IMR-90 (cell line): ENCODE data around the gene CTRB1. TPM values are rescaled to one million over a fixed set of nuclear protein-coding genes. Genes with fewer than 3 reads are reported as not detected.

ENCODE experiments used
- ATAC-seq: fragments of 200-7000 bp; cut with Tn5 transposase; 2 replicates; pipeline ENCODE4 v1.9.1; 2020; ENCODE audit warnings: low read depth, mild to moderate bottlenecking, moderate library complexity
- BruUV-seq: library from RNA; stranded (reverse); fragments of 400-500 nt; replicated peaks from 2 replicates; lab custom pipeline; 2021; lab: Mats Ljungman, UMichigan
- CTCF ChIA-PET: fragments of 300-600 bp; formaldehyde crosslinking; extraction: SDS; loops from one replicate; lab custom pipeline; 2021; ENCODE audit warnings: antibody characterized with exemption; lab: Yijun Ruan, JAX
- POLR2A ChIA-PET: fragments of 300-600 bp; sonication (Branson Sonifier 250); formaldehyde crosslinking; loops from one replicate; lab custom pipeline; 2022; ENCODE audit warnings: antibody characterized with exemption; ENCODE audit not compliant: unreplicated experiment; lab: Charles Lee
- DNase-seq: peaks from one replicate; pipeline ENCODE4 v3.0.0; 2013
- H2AFZ ChIP-seq: replicated peaks from 2 replicates; pipeline ENCODE3; 2013; ENCODE audit warnings: low read length, mild to moderate bottlenecking; ENCODE audit not compliant: poor library complexity
- H2AK5ac ChIP-seq: 2 replicates; pipeline ENCODE4 v1.6.1; 2013; ENCODE audit warnings: low read depth, low read length, inconsistent platforms
- H2AK9ac ChIP-seq: replicated peaks from 2 replicates; pipeline ENCODE3; 2013; ENCODE audit warnings: mild to moderate bottlenecking, low read depth, low read length, moderate library complexity; ENCODE audit not compliant: poor library complexity
- H2BK120ac ChIP-seq: 2 replicates; pipeline ENCODE4 v1.6.1; 2013; ENCODE audit warnings: low read depth, low read length, inconsistent platforms
- H2BK15ac ChIP-seq: 3 replicates; pipeline ENCODE4 v1.6.1; 2013; ENCODE audit warnings: low read depth, low read length, inconsistent platforms
- H2BK20ac ChIP-seq: 2 replicates; pipeline ENCODE4 v1.6.1; 2013; ENCODE audit warnings: low read depth, mild to moderate bottlenecking, inconsistent platforms, low read length, moderate library complexity
- H2BK5ac ChIP-seq: 2 replicates; pipeline ENCODE4 v1.6.1; 2013; ENCODE audit warnings: mild to moderate bottlenecking, low read depth, low read length, inconsistent platforms; ENCODE audit not compliant: poor library complexity, severe bottlenecking
- H3K14ac ChIP-seq: replicated peaks from 2 replicates; pipeline ENCODE4 v1.6.1; 2013; ENCODE audit warnings: low read depth, low read length, inconsistent platforms
- H3K18ac ChIP-seq: 2 replicates; pipeline ENCODE4 v1.6.1; 2013; ENCODE audit warnings: low read depth, low read length, control low read depth
- H3K23ac ChIP-seq: 2 replicates; pipeline ENCODE4 v1.6.1; 2013; ENCODE audit warnings: low read depth, low read length, inconsistent platforms
- H3K27ac ChIP-seq: 2 replicates; pipeline ENCODE4 v1.5.1; 2013; ENCODE audit warnings: mild to moderate bottlenecking, control low read depth, low read length; ENCODE audit not compliant: insufficient read depth
- H3K27me3 ChIP-seq: 2 replicates; pipeline ENCODE4 v1.6.1; 2013; ENCODE audit warnings: low read length; ENCODE audit not compliant: control insufficient read depth, insufficient read depth
- H3K36me3 ChIP-seq: 2 replicates; pipeline ENCODE4 v1.6.1; 2013; ENCODE audit warnings: low read length, mixed read lengths; ENCODE audit not compliant: control insufficient read depth, insufficient read depth
- H3K4ac ChIP-seq: 2 replicates; pipeline ENCODE4 v1.6.1; 2013; ENCODE audit warnings: low read depth, low read length, inconsistent platforms
- H3K4me1 ChIP-seq: 2 replicates; pipeline ENCODE4 v1.6.1; 2013; ENCODE audit warnings: low read length, mixed read lengths; ENCODE audit not compliant: control insufficient read depth, insufficient read depth
- H3K4me2 ChIP-seq: 2 replicates; pipeline ENCODE4 v1.6.1; 2013; ENCODE audit warnings: low read depth, mild to moderate bottlenecking, control low read depth, low read length, moderate library complexity
- H3K4me3 ChIP-seq: 2 replicates; pipeline ENCODE4 v1.5.1; 2013; ENCODE audit warnings: low read depth, mild to moderate bottlenecking, control low read depth, low read length, moderate library complexity; ENCODE audit not compliant: insufficient read depth
- H3K56ac ChIP-seq: 2 replicates; pipeline ENCODE4 v1.6.1; 2013; ENCODE audit warnings: low read length, inconsistent platforms; ENCODE audit not compliant: insufficient read depth; ENCODE audit errors: extremely low read depth
- H3K79me1 ChIP-seq, 2 experiments: 2 replicates each; pipeline ENCODE4 v1.6.1; 2013; ENCODE audit warnings: low read length in 2 of 2, inconsistent platforms in 1 of 2, low read depth in 1 of 2
- H3K9ac ChIP-seq: 2 replicates; pipeline ENCODE4 v1.6.1; 2013; ENCODE audit warnings: low read depth, low read length, control low read depth
- H3K9me1 ChIP-seq: 2 replicates; pipeline ENCODE4 v1.6.1; 2013; ENCODE audit warnings: low read length, inconsistent platforms; ENCODE audit not compliant: insufficient read depth
- H3K9me3 ChIP-seq: 2 replicates; pipeline ENCODE4 v1.6.1; 2013; ENCODE audit warnings: low read length; ENCODE audit not compliant: control insufficient read depth, insufficient read depth
- H4K20me1 ChIP-seq: 2 replicates; pipeline ENCODE4 v1.6.1; 2013; ENCODE audit warnings: low read length, inconsistent platforms; ENCODE audit not compliant: insufficient read depth
- H4K5ac ChIP-seq: 2 replicates; pipeline ENCODE4 v1.6.1; 2013; ENCODE audit warnings: mild to moderate bottlenecking, low read depth, low read length, control low read depth
- H4K8ac ChIP-seq, 2 experiments: 2 replicates each; pipeline ENCODE4 v1.6.1; 2013; ENCODE audit warnings: low read depth in 2 of 2, low read length in 2 of 2, control low read depth in 1 of 2, inconsistent platforms in 1 of 2
- H4K91ac ChIP-seq: 2 replicates; pipeline ENCODE4 v1.6.1; 2013; ENCODE audit warnings: low read depth, low read length, inconsistent platforms; ENCODE audit not compliant: insufficient read depth
- BHLHE40 ChIP-seq: fragments of 150-350 bp; IDR thresholded peaks from 2 replicates; pipeline ENCODE4 v1.6.1; 2016; ENCODE audit warnings: mild to moderate bottlenecking, low read depth, low read length
- CEBPB ChIP-seq: IDR thresholded peaks from 2 replicates; pipeline ENCODE4 v1.6.1; 2012; ENCODE audit warnings: low read depth, low read length, improper control_type of control experiment
- CHD1 ChIP-seq: IDR thresholded peaks from 2 replicates; pipeline ENCODE4 v1.6.1; 2012; ENCODE audit warnings: low read depth, low read length, improper control_type of control experiment
- ELK1 ChIP-seq: fragments of 150-350 bp; IDR thresholded peaks from 2 replicates; pipeline ENCODE4 v1.6.1; 2016; ENCODE audit warnings: low read depth, mild to moderate bottlenecking, low read length, moderate library complexity, borderline replicate concordance
- FOS ChIP-seq: fragments of 150-350 bp; IDR thresholded peaks from 2 replicates; pipeline ENCODE4 v1.6.1; 2016; ENCODE audit warnings: low read depth, low read length
- MAFK ChIP-seq: IDR thresholded peaks from 2 replicates; pipeline ENCODE4 v1.6.1; 2012; ENCODE audit warnings: low read depth, low read length, improper control_type of control experiment
- MAZ ChIP-seq: IDR thresholded peaks from 2 replicates; pipeline ENCODE4 v1.6.1; 2012; ENCODE audit warnings: low read depth, mild to moderate bottlenecking, low read length, improper control_type of control experiment, moderate library complexity, borderline replicate concordance
- MXI1 ChIP-seq: IDR thresholded peaks from 2 replicates; pipeline ENCODE4 v1.6.1; 2012; ENCODE audit warnings: low read depth, mild to moderate bottlenecking, low read length, moderate library complexity, borderline replicate concordance
- NFE2L2 ChIP-seq: fragments of 150-350 bp; IDR thresholded peaks from 2 replicates; pipeline ENCODE4 v1.6.1; 2016; ENCODE audit warnings: low read depth, mild to moderate bottlenecking, low read length
- POLR2A ChIP-seq: IDR thresholded peaks from 2 replicates; pipeline ENCODE4 v1.6.1; 2012; ENCODE audit warnings: mild to moderate bottlenecking, low read depth, low read length
- RAD21 ChIP-seq: IDR thresholded peaks from 2 replicates; pipeline ENCODE4 v1.6.1; 2012; ENCODE audit warnings: low read length, improper control_type of control experiment
- RCOR1 ChIP-seq: IDR thresholded peaks from 2 replicates; pipeline ENCODE4 v1.6.1; 2012; ENCODE audit warnings: mild to moderate bottlenecking, low read length, improper control_type of control experiment; ENCODE audit not compliant: insufficient replicate concordance
- RFX5 ChIP-seq: IDR thresholded peaks from 2 replicates; pipeline ENCODE4 v1.8.0; 2012; ENCODE audit warnings: low read depth, mild to moderate bottlenecking, low read length, moderate library complexity
- SMC3 ChIP-seq: fragments of 150-350 bp; IDR thresholded peaks from 2 replicates; pipeline ENCODE4 v1.6.1; 2016; ENCODE audit warnings: low read depth, mild to moderate bottlenecking, antibody characterized with exemption, low read length, moderate library complexity
- WGBS, 2 experiments: methylation state at CpG; one replicate each; pipeline versions ENCODE4 v1.1.5 to v1.1.7; 2013; ENCODE audit warnings: missing lambda C conversion rate in 2 of 2; ENCODE audit not compliant: insufficient read length in 1 of 2; ENCODE audit errors: extremely low coverage in 2 of 2; 5-methylcytosine and 5-hydroxymethylcytosine counted together
- dilution Hi-C: fragments of 300-500 bp; cut with HindIII; formaldehyde crosslinking; loops from one replicate; pipeline ENCODE4 v1.14.3; 2018; ENCODE audit warnings: low sequenced_read_pairs; ENCODE audit not compliant: unreplicated experiment
- in situ Hi-C: fragments of 300-500 bp; cut with MboI; formaldehyde crosslinking; loops from 3 replicates; pipeline ENCODE4 v1.14.3; 2019; ENCODE audit warnings: low sequenced_read_pairs, inconsistent platforms, mixed read lengths
- intact Hi-C: fragments of 100-400 bp; cut with micrococcal nuclease; formaldehyde crosslinking; loops from 2 replicates; pipeline ENCODE4 v1.10.0; 2022
- polyA plus RNA-seq, 3 experiments: library from polyadenylated mRNA; depleted of rRNA; stranded (reverse); fragments of >200 nt; gene quantifications; 2 replicates each; pipeline ENCODE4 v1.2.3, GENCODE V29; 2012; ENCODE audit warnings: low replicate concordance in 1 of 3
- total RNA-seq: library from RNA; depleted of rRNA; stranded (reverse); fragments of >200 nt; gene quantifications from 2 replicates; pipeline ENCODE4 v1.2.3, GENCODE V29; 2012
- TF ChIP-seq, protein P1 (sequence below): conservative IDR thresholded peaks from 2 replicates; pipeline ENCODE4 v1.5.1; 2012; ENCODE audit warnings: mild to moderate bottlenecking, low read depth, low read length, improper control_type of control experiment
- TF ChIP-seq, protein P2 (sequence below): fragments of 150-350 bp; IDR thresholded peaks from 2 replicates; pipeline ENCODE4 v1.6.1; 2017; ENCODE audit warnings: mild to moderate bottlenecking, antibody characterized with exemption, low read length, low read depth

The CTRB1 gene
- total and polyA plus RNA-seq, 2 of the 4 experiments (the other 2 are of a cell fraction), result not detected

- no peak overlapping the region for H3K56ac ChIP-seq
- no peak overlapping the region for H3K27ac ChIP-seq
- ATAC-seq, result no peak
- no peaks in the 10 kb centered on the region for H3K27me3 ChIP-seq
- 100% methylated on average over 2 of the region's 34 CpGs; no CpG with 5 or more reads in 1 of the 2 experiments for WGBS, 2 experiments
- H3K23ac ChIP-seq, result no peak overlapping the region
- H2AK9ac ChIP-seq, result peak overlapping the region; percentile 37
- in situ Hi-C loops (no loop called here), dilution Hi-C loops (no loop called here), intact Hi-C loops (no loop called here)
- peaks cover 33% of the 10 kb centered on the region for H3K4me1 ChIP-seq
- H4K8ac ChIP-seq, result no peak overlapping the region
- H3K9me1 ChIP-seq, result peaks cover 3% of the 10 kb centered on the region; the same call in 1 of the 2 replicates
- peaks cover 12 to 66% of the 10 kb centered on the region in 2 experiments for H3K79me1 ChIP-seq
- H3K36me3 ChIP-seq, result peaks cover 63% of the 10 kb centered on the region
- no peak overlapping the region for H4K91ac ChIP-seq
- no peak overlapping the region for H2BK5ac ChIP-seq
- H2AFZ ChIP-seq, result no peak overlapping the region
- ChIA-PET POLR2A (no interaction called here), CTCF (no interaction called here)
- H3K14ac ChIP-seq, result no peak overlapping the region
- H2AK5ac ChIP-seq, result no peak overlapping the region
- peaks cover 82% of the 10 kb centered on the region for H4K20me1 ChIP-seq
- no peak overlapping the region for H3K4me3 ChIP-seq
- DNase-seq, result no peak
- no TSS peak for BruUV-seq
- no peak overlapping the region for H3K9ac ChIP-seq
- no peaks in the 10 kb centered on the region for H3K9me3 ChIP-seq
- no peak overlapping the region for H2BK120ac ChIP-seq
- H2BK15ac ChIP-seq, result no peak overlapping the region
- H4K5ac ChIP-seq, result no peak overlapping the region
- TF ChIP-seq, protein P1, sequence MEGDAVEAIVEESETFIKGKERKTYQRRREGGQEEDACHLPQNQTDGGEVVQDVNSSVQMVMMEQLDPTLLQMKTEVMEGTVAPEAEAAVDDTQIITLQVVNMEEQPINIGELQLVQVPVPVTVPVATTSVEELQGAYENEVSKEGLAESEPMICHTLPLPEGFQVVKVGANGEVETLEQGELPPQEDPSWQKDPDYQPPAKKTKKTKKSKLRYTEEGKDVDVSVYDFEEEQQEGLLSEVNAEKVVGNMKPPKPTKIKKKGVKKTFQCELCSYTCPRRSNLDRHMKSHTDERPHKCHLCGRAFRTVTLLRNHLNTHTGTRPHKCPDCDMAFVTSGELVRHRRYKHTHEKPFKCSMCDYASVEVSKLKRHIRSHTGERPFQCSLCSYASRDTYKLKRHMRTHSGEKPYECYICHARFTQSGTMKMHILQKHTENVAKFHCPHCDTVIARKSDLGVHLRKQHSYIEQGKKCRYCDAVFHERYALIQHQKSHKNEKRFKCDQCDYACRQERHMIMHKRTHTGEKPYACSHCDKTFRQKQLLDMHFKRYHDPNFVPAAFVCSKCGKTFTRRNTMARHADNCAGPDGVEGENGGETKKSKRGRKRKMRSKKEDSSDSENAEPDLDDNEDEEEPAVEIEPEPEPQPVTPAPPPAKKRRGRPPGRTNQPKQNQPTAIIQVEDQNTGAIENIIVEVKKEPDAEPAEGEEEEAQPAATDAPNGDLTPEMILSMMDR, result no peak
- TF ChIP-seq CHD1 (no peak), MAFK (no peak), ELK1 (no peak), POLR2A (no peak), RAD21 (no peak), MAZ (no peak), NFE2L2 (no peak), RFX5 (no peak), BHLHE40 (no peak), SMC3 (no peak), MXI1 (no peak), CEBPB (no peak), FOS (no peak), RCOR1 (no peak)
- TF ChIP-seq, protein P2, sequence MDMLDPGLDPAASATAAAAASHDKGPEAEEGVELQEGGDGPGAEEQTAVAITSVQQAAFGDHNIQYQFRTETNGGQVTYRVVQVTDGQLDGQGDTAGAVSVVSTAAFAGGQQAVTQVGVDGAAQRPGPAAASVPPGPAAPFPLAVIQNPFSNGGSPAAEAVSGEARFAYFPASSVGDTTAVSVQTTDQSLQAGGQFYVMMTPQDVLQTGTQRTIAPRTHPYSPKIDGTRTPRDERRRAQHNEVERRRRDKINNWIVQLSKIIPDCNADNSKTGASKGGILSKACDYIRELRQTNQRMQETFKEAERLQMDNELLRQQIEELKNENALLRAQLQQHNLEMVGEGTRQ, result no peak
- H2BK20ac ChIP-seq, result no peak overlapping the region
- no peak overlapping the region for H3K4ac ChIP-seq
- H3K18ac ChIP-seq, result no peak overlapping the region
- no peak overlapping the region for H3K4me2 ChIP-seq
Measured at GRCh38 chr16:75235721-75236193, 17.0 kb downstream of the CTRB1 start.
